Measurements from ENCODE around the gene APMAP.

APMAP gene

DNA sequence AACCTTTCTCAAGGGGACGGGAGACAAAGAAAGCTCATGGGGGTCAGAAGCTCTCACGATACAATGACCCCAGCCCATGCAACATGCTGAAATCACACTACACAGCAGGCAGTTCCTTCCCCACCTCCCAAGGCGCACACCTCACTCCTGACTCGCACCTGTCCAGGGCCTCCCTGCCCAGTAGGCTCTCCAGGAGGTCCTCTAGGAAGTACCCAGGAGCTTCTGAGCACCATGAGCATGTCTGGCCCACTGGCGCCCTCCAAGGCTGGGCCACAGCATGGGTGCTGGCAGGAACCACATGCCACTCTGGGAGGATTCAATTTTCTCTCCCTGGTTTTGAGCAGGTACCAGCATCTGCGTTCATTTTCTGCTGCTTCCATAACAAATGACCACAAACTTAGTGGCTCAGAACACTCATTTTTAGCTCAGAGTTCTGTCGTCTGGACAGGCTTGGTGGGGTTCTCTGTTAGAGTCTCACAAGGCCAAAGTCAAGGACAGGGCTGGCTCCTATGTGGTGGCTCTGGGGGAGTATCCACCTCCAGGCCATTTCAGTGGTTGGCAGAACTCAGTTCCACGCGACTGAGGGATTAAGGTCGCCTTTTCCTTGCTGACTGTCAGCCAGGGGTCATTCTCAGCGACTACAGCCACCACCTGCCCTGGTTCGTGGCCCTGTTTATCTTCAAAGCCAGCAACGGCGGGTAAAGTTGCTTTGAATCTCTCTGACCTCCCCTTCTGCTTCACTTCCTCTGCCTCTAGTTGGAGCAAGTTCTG, 32.7 kb upstream of the APMAP start:
- DNase-seq (ENCODE audit: low spot score): no peak

DNA sequence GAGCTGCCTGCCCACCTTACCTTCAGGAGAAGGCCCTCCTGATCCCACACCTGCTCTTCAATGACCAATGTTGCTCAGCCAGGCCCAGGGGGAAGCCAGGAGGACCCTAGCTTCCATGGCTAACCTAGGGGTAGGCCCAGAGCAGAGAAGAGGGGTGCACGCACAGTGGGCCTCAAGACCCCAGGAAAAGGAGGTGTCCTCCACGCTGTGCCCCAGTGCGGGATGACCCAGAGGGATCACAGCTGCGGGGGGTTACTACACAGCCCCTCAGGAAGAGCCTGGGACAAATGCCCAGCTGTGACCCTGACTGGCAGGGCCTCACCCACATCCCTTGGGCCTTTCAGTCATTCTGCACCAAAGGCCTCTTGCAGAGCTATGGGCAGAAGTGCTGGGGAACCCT, 31.6 kb upstream of the APMAP start:
- DNase-seq (ENCODE audit: low spot score): no peak

DNA sequence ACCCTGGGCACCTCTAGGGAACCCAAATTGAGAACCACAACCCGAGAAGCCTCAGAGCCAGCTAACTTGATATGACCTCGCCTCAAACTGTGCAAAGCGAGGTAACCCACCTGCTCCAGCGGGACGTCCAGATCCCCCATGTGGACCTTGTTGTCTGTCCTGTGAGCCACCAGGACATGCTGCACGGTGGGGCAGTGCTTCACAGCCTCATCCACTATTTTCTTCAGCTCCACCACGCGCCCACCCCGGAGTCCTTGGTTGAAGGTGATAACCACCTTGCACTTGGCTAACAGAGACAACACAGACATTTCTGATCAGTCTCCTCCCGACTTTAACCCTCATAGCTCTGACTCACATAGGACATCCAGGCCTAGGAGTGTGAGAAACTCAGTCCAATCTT, 30.8 kb upstream of the APMAP start:
- DNase-seq (ENCODE audit: low spot score): no peak

DNA sequence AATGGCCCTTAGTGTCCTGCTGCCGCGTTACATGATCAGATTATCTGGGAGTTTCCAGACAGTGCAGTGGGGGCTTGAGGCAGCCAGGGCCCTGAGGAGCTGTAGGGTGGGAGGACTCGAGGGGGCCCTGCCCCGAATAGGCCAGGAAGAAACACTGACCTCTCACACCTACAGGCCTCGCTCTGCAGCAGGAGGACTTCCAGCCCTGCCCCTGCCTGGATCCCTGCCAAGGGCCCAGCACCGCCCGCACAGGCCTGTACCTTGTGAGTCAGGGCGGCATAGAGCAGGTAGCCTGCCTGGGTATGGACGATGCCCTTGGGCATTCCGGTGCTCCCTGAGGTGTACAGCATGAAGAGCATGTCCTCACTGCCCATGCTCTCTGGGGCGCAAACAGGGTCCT, 30.1 kb upstream of the APMAP start:
- no peak for DNase-seq (ENCODE audit: low spot score)

DNA sequence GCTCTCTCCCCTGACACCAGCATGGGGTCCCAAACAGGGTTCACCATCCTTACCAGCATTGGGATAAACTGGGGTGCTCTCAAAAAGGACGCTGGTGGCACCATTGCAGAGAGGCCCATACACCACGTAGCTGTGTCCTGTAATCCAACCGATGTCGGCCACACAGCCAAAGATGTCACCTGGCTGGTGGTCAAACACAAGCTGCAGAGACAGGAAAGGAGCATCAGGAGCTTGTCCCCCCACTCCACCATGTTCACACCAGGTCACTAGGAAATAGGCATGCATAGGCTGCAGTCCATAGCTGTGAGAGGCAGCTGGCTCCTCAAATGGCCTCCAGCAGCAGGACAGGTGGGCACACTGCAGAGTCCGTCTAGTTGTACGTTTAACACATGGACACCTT, 28.8 kb upstream of the APMAP start:
- DNase-seq (ENCODE audit: low spot score): no peak

DNA sequence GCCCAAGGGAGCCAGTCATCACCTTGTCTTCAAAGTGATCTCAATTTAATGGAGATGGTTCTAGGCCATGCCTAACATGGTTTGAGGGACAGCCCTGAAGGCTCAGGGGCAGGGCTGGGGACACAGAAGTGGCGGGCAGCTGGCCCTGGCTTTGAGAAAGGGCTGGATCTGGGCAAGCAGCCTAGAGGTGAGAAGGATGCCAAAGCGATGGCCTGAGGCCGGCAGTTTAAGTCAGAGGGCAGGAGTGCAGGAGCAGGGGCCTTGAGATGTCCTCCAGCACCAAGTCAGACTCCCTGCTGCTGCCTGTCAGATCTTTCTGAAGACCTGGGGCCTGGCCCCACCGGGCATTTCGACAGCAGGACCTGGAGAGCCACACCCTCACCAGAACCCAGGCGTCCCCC, 28.4 kb upstream of the APMAP start:
- DNase-seq (ENCODE audit: low spot score): no peak

DNA sequence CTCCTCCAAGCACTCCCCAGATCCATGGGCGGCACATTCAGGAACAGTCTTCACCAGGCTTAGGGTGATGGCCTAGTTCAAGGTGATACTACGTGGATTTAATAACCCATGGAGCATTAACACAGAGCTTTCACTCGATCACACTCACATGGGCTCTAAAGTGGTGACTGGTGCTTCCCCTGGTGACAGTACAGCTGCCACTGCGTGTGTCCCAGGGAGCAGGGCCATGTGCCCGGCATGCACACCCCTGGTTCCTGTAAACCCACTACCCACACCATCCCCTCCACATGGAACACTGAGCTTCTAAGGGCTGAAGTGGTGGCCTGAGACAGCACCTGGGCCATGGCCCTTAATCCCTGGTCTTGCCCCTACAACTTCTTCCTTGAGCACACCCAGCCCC, 27.8 kb upstream of the APMAP start:
- no peak for DNase-seq (ENCODE audit: low spot score)

DNA sequence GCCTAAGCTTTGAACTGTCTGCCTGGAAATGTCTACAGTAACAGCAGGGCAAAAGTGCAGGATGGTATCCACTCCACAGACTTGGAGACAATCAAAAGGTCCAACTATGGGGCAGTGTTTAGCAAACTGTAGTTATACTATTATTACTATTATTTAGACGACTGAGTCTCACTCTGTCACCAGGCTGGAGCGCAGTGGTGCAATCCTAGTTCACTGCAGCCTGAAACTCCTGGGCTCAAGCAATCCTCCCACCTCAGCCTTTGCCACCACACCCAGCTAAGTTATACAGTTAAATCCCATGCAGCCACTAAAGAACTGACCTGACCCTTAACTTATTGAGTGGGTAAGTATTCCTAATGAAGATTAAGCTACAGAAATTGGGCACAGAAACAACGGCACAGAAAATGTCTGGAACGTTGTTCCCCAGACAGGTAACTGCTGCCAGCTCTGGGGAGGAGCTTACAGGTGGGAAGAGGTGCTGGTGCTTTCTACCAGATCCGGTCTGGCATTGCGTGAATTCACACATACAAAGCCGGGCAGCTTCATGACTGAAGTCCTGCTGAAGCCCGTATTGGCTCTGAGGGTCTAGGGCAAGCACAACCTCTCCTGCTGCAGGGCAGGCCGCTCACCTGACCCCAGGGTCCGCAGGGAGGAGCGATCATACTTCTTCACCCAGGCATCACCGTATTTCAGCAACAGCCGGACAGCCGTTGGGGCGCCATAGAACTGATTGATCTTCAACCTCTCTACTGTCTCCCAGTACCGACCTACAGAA, 27.0 kb upstream of the APMAP start:
- no peak for DNase-seq (ENCODE audit: low spot score)

DNA sequence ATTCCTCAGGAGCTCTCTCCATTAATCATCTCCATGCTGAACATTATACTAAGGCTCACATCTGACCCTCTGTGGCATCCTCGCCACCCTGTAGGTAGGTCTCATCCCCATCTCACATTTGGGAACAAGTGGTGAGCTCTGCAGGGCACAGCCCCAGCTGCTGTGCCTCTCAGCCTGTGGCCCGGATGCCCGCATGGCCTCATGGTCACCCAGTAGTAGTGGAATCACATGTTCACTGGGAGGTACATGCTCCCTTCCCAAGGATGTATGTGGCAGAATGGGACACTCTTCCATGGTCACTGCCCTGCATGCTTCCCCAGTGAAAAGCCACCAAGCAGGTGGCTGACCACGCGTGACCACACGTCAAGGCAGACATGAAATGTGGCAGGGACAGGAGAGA, 26.3 kb upstream of the APMAP start:
- DNase-seq (ENCODE audit: low spot score): no peak

DNA sequence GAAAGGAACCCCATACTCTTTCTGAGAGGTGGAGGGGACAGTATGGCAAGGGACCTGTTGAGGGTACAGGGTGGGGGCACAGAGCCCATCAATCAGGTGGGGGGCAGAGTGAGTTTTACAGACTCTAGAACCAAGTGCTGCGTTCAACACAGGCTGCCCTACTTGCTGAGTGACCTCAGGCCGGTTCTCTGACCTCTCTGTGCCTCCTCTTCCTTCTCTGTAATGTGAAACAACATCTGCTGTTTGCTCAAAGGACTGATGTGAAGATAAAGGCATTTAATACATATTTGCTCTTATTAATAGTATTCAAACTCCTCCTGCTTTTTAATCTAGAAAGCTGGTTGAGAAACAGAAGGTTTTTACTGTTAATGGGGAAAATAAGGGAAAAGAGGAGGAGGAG, 25.9 kb upstream of the APMAP start:
- no peak for DNase-seq (ENCODE audit: low spot score)

DNA sequence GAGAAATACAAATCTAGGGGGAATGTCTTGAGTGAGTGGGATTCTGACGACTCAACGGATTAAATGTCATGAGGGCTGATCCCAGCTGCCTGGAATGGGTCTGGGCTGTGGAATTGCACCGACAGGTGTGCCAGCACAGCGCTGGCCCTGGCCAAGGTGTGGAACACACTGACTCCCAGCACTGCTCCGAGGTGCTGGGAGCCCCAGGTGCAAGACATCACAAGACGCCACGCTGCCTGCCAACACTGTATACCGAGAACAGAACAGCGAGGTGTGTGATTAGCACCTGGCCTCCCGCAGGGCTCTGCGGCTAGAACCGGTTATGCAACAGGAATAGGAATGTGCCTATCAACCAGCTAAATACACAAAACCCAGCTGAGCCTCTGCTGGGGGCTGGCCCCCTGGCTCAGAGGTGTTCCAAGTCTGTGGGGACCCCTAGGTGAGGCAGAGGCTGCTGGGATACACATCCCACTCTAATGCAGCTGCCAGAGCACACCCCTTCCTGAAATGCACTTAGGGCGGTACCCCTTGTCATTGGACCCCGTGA, 24.8 kb upstream of the APMAP start:
- DNase-seq (ENCODE audit: low spot score): no peak

DNA sequence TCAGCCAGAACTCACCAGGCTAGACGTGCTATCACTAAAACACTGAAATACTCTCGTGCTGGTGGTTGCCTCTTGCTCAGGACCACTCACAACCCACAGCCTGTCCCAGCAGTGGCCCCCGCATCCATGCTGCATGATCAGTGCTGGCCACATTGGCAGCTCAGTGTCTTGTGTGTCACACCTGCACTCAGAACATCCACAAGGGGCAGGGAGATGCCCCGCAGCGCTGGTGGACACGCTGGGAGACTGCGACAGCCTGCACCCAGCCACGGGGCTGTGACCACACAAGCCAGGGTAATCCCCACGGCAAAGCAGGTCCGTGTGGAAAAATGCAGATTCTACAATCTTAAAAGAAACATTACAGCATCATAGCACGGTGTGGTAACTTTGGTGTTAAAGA, 23.9 kb upstream of the APMAP start:
- DNase-seq (ENCODE audit: low spot score): no peak

DNA sequence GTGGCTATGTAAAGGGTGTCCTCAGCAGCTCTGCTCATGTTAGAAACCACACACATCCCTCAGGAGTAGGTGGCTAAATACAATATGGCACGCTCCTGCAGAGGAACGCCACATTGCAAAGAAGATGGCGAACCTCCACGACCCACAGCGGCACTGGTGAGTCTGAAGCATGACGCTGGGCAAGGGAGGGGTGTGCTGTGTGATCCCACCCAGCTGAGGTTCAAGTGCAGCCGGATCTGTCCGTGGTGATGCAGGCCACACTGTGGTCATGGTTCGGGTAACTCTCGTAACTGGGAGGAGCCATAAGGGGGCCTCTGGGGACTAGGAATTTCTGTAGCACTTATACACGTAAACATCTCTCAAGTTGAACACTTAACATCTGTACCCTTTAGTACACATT, 23.4 kb upstream of the APMAP start:
- no peak for DNase-seq (ENCODE audit: low spot score)

DNA sequence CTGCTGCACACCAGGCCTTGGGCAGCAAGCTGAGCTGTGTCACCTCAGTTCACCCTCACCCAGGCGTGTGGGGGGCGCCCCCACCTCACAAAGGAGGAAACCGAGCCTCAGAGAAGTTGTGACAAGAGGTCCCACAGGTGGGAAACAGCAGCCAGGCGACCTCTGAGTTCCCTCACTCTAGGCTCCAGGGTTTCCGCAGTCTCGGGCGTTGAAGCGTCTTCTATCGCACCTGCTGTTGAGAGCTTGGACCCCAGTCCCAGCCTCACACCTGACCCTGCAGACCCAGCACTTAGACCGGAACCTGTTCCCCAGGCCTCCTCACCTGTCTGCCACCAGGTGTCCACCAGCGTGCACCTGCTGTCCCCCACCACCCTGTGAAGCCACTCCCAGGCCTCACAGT, 22.3 kb upstream of the APMAP start:
- no peak for DNase-seq (ENCODE audit: low spot score)

DNA sequence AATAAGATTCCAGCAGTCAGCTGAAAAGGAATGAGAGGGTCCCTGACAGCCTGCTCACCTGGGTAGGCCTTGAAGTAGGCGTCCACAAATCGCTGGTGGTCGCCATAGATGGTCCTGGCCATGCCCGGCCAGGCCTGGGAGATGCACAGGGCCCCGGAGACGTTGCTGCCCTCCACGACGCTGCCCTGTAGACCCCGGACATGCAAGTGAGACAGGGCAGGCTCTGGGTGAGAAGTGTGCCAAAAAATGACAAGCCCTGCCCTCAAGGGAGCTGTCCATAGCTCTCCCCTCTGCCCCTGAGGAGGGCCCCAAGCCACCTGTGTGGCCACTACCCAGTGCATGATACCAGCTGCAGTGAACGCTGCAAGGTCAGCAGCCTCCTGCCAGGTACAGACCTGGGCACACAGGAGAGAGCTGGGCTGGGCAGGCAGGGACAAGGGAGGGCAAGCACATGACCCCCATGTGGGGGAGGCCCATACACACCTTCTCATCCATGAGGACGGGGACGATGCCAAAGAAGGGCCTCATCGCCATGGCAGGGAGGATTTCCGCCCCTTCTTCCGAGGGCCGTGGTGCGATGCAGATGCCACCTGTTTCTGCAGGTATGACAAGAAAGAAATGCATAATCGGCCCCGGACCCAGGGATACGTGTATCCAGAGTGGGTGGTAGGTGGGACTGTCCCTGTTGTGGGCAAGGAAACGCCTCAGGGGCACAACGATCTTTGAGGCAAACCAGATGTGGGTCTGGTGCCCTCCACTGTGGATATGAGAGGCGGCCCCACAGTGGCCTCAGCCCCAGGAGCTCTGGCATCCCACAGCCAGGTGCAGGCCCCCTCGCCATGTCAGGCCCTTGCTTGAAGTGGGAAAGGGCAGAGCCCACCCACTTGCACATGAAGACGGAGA, 21.2 kb upstream of the APMAP start:
- no peak for DNase-seq (ENCODE audit: low spot score)

DNA sequence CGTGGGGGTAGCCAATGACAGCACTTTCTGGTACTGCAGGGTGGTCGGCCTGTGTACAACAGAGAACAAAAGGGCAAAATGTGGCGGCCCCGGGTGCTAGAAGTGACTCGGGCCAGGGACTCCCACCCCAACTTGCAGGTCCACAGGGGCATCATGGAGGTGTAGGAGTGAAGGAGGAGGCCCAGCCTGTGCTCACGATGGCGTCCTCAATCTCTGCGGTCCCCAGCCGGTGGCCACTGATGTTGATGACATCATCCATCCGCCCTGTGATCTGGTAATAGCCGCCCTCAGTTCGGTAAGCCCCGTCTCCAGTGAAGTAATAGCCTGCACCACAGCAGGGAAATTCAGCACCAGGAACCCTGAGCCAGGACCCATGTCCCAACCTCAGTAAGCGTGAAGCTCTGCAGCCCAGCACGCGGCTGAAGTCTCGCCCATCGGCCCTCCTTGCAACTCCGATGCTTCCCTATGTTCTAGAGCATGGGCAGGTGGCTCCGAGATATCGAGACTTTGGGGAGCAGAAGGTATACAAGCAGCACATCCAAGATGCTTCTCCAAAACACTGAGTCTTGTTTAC, 20.2 kb upstream of the APMAP start:
- DNase-seq (ENCODE audit: low spot score): no peak

DNA sequence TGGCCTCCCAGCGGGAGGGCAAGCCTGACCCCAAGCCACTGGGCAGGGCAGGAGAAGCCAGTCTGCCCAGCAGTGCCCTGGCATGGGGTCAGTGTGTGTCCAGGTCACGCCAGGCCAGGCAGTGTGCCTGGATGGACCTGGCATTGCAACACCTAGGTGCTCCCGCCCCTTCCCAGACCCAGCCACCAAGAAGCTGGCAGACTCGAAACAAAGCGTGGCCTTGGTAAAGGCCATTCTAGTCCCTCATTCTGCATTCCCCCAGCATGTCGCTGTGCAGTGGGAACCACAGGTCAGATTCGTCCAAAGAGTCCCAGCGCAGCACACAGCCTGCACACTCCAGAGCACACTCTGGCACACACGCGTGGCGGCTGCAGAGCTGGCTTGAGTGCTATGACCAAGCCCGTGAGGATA, 19.3 kb upstream of the APMAP start:
- no peak for DNase-seq (ENCODE audit: low spot score)

DNA sequence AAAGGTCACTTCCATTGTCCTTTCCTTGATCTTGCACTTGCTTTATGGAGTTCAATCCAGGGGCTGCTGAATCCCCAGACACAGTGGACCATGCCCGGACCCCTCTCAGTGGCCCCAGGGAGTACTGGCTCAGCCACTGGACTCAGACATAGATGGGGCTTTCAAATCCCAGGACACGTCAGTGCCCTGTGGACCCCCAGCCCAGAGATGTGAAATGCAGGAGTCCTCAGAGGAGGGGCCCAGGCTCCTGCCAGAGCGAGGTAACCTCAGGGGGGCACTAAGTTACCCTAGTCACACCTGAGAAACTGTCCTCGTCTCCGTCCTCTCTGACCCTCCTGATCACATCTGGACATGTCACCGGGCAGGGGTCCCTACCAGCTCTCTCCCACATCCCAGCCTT, 18.7 kb upstream of the APMAP start:
- no peak for DNase-seq (ENCODE audit: low spot score)

DNA sequence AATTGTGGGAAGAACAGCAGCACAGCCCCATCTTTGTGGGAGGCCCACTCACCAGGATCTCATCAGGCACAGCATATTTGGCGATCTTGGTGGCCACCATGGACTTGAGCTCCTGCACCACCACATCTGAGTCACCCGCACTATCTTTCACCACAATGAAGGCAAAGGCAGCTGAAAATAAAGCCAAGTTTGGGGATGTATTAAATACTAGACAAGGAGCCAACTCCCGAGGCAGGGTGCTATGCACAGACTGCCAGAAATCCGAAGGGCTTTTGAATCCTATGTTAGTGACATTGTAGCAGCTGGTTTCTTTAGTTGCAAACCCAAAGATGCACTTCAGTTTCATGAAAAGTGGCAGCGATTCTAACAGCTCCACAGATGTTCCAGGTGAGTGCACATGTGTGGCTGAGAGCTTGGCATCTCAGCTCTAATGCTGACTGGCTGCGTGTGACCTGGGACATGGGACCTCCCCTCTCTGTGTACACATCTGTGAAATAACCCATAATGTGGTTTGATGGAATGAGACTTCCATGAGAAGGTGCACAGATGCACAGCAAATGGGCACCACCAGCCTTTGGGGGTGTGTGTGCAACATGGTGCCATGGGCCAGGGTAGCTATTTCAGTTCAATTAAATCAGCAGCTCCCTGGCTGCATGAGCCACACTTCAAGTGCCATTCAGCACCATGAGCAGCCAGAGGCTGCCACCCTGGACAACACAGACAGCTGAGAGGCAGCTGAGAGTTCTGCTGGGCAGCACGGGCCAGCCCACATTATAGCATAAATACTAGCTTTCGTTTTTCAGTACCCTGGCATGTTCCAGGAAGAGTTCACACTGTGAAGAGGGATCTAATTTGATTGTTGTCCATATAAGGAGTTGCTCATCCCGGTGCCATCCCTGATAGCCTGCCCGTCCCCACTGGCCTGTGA, 16.9 kb upstream of the APMAP start:
- DNase-seq (ENCODE audit: low spot score): no peak

DNA sequence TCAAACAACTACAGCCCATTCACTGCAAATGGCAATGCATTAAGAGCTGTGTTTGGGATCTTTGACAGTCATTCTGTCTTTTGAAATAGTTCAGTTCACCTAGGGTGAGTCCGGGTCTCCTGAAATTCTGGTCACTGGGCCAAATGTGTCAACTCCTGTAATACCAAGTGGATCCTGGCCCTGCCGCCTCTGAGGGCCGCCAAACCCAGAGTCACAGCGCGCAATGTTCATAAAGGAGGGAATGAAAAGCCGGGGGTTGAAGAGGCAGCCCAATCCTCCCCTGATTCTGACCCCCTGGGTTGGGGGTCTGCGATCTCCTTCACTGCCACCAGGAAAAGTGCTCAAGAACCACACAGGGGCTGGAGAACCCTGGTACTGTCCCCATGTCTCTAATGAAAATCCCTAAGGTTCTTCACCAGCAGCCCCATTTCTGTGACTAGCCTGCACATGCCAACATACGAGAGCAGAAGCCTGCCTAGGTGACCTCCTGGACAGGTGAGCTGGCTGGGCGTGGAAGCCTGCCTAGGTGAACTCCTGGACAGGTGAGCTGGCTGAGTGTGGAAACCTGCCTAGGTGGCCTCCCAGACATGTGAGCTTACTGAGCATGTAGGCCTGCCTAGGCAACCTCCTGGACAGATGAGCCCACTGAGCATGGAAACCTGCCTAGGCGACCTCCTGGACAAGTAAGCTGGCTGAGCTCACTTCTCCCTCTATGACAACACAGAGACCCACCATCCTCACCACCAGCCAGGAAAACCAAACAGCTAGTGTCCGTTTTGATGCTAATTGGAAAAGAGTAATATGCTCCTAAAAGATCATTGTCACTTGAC, 16.1 kb upstream of the APMAP start:
- no peak for DNase-seq (ENCODE audit: low spot score)
